Measurements from ENCODE around the gene TEPSIN. TPM values are rescaled to one million over a fixed set of nuclear protein-coding genes. Genes with fewer than 3 reads are reported as not detected.

The TEPSIN gene
- total and polyA plus RNA-seq, 2 of the 13 experiments (the other 11 are each of a cell fraction or from before 2014, with no cell fraction given): 16.1 to 18.8 TPM

- peak; percentile 89 for TF ChIP-seq RAD21 (CRISPR knock-in tag; IDR thresholded peaks at IDR 0.05)
- TF ChIP-seq PLSCR1 (CRISPR knock-in tag; IDR thresholded peaks at IDR 0.05; ENCODE audit: borderline replicate concordance): no peak
- TF ChIP-seq NCOA1 (CRISPR knock-in tag; IDR thresholded peaks at IDR 0.05): 0 out of 2 replicates have a peak, but pooled peaks have one; percentile 12
- TF ChIP-seq ZNF260 (CRISPR knock-in tag; IDR thresholded peaks at IDR 0.05; ENCODE audit: borderline replicate concordance, low read depth): peak; percentile 63; the same call in 1 of the 2 replicates
- no peak for TF ChIP-seq TRIM22 (IDR thresholded peaks at IDR 0.05)
- TF ChIP-seq ZNF329 (CRISPR knock-in tag; IDR thresholded peaks at IDR 0.05; ENCODE audit: low read depth): no peak
- TF ChIP-seq, protein P1, sequence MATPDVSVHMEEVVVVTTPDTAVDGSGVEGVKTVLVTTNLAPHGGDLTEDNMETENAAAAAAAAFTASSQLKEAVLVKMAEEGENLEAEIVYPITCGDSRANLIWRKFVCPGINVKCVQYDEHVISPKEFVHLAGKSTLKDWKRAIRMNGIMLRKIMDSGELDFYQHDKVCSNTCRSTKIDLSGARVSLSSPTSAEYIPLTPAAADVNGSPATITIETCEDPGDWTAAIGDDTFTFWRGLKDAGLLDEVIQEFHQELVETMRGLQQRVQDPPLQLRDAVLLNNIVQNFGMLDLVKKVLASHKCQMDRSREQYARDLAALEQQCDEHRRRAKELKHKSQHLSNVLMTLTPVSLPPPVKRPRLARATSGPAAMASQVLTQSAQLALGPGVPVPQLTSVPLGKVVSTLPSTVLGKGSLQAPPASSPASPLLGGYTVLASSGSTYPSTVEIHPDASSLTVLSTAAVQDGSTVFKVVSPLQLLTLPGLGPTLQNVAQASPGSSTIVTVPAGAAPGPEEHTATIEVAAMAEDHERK (CRISPR knock-in tag; IDR thresholded peaks at IDR 0.05; ENCODE audit: low read depth): no peak
- TF ChIP-seq CBFB (CRISPR knock-in tag; IDR thresholded peaks at IDR 0.05): no peak
- TF ChIP-seq NAIF1 (CRISPR knock-in tag; IDR thresholded peaks at IDR 0.05; ENCODE audit: borderline replicate concordance): no peak
- TF ChIP-seq ZUFSP (CRISPR knock-in tag; IDR thresholded peaks at IDR 0.05; ENCODE audit: borderline replicate concordance): no peak
- no peak for TF ChIP-seq MEF2D (CRISPR knock-in tag; IDR thresholded peaks at IDR 0.05)
- TF ChIP-seq NONO (IDR thresholded peaks at IDR 0.05): no peak
- peak; percentile 41 for TF ChIP-seq NONO (CRISPR knock-in tag; conservative IDR thresholded peaks at IDR 0.05)
- TF ChIP-seq ZNF33A (CRISPR knock-in tag; IDR thresholded peaks at IDR 0.05; ENCODE audit: borderline replicate concordance): no peak
- no peak for TF ChIP-seq ZNF224 (CRISPR knock-in tag; IDR thresholded peaks at IDR 0.05)
- TF ChIP-seq ZNF235 (CRISPR knock-in tag; IDR thresholded peaks at IDR 0.05; ENCODE audit: borderline replicate concordance): no peak
- no peak; the same call in 1 of the 2 replicates for TF ChIP-seq POLR2AphosphoS2 (IDR thresholded peaks at IDR 0.05; ENCODE audit: low read depth, low read length)
- no peak for TF ChIP-seq POGZ (CRISPR knock-in tag; IDR thresholded peaks at IDR 0.05)
- no peak for TF ChIP-seq ZNF850 (CRISPR knock-in tag; conservative IDR thresholded peaks at IDR 0.05)
- no peak for TF ChIP-seq ZZZ3 (CRISPR knock-in tag; IDR thresholded peaks at IDR 0.05; ENCODE audit: borderline replicate concordance)
- no peak for TF ChIP-seq RFXANK (CRISPR knock-in tag; IDR thresholded peaks at IDR 0.05)
- TF ChIP-seq ZMYM3 (CRISPR knock-in tag; IDR thresholded peaks at IDR 0.05): no peak
- TF ChIP-seq ESRRA (CRISPR knock-in tag; IDR thresholded peaks at IDR 0.05; ENCODE audit: low read depth): no peak
- TF ChIP-seq ZNF12 (CRISPR knock-in tag; IDR thresholded peaks at IDR 0.05): peak; percentile 37; the same call in 1 of the 2 replicates
- no peak for TF ChIP-seq MBD4 (IDR thresholded peaks at IDR 0.05; ENCODE audit: borderline replicate concordance, low read length)
- TF ChIP-seq TCF12 (IDR thresholded peaks at IDR 0.05): no peak
- TF ChIP-seq TCF12 (CRISPR knock-in tag; IDR thresholded peaks at IDR 0.05): no peak
These were observed 3.0 kb upstream of the TEPSIN start (continued) for GRCh38 chr17:81241648-81242420.
